ENCODE results near the gene SYNPR.

Gene SYNPR

DNA sequence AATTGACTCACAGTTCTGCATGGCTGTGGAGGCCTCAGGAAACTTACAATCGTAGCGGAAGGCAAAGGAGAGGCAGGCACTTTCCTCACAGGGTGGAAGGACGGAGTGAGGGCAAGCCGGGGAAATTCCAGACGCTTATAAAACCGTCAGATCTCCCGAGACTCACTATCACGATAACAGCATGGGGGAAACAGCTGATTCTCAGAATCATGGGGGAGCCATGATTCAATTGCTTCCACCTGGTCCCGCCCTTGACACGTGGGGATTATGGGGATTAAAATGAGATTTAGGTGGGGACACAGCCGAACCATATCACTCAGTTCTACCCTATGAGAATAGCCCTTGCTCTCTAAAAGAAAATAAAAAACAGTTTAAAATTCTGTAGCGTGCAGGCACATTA lies 13.4 kb upstream of the SYNPR start:
- no peak overlapping the region for H3K9ac ChIP-seq (ENCODE audit: low read length)
- H3K4me2 ChIP-seq (ENCODE audit: low read depth, low read length) = no peak overlapping the region
- H3K27me3 ChIP-seq (replicated peaks; ENCODE audit: insufficient read depth, low read length) = no peaks in the 10 kb centered on the region
- no peak overlapping the region for H3K4me3 ChIP-seq (ENCODE audit: low read length)
- H3K9me2 ChIP-seq (replicated peaks; ENCODE audit: insufficient read depth, low read length) = no peaks in the 10 kb centered on the region
- no peaks in the 10 kb centered on the region for H3K4me1 ChIP-seq (ENCODE audit: low read length)
- H3K79me2 ChIP-seq (ENCODE audit: low read length) = no peaks in the 10 kb centered on the region
- no peaks in the 10 kb centered on the region for H3F3A ChIP-seq (ENCODE audit: insufficient read depth, low read length)
- DNase-seq = no peak
- H3K27ac ChIP-seq (ENCODE audit: low read length) = no peak overlapping the region
- H2AFZ ChIP-seq (ENCODE audit: low read length) = no peak overlapping the region
- TF ChIP-seq EZH2phosphoT487 (IDR thresholded peaks at IDR 0.05; ENCODE audit: low read length) = no peak
- TF ChIP-seq EZH2 (optimal IDR thresholded peaks at IDR 0.05; ENCODE audit: low read depth, low read length) = no peak
- TF ChIP-seq, protein P1, sequence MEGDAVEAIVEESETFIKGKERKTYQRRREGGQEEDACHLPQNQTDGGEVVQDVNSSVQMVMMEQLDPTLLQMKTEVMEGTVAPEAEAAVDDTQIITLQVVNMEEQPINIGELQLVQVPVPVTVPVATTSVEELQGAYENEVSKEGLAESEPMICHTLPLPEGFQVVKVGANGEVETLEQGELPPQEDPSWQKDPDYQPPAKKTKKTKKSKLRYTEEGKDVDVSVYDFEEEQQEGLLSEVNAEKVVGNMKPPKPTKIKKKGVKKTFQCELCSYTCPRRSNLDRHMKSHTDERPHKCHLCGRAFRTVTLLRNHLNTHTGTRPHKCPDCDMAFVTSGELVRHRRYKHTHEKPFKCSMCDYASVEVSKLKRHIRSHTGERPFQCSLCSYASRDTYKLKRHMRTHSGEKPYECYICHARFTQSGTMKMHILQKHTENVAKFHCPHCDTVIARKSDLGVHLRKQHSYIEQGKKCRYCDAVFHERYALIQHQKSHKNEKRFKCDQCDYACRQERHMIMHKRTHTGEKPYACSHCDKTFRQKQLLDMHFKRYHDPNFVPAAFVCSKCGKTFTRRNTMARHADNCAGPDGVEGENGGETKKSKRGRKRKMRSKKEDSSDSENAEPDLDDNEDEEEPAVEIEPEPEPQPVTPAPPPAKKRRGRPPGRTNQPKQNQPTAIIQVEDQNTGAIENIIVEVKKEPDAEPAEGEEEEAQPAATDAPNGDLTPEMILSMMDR (IDR thresholded peaks at IDR 0.05; ENCODE audit: low read length) = no peak
- H4K20me1 ChIP-seq (ENCODE audit: insufficient read depth, low read length) = no peaks in the 10 kb centered on the region
- no peaks in the 10 kb centered on the region for H3K36me3 ChIP-seq (replicated peaks; ENCODE audit: insufficient read depth, low read length)
- H3K9me3 ChIP-seq (replicated peaks; ENCODE audit: insufficient read depth, low read length) = no peaks in the 10 kb centered on the region

- Histone ChIP-seq H2AFZ (ENCODE audit: low read length) (no peak overlapping the region), H3K27me3 (replicated peaks; ENCODE audit: insufficient read depth, low read length) (no peaks in the 10 kb centered on the region), H3K36me3 (replicated peaks; ENCODE audit: insufficient read depth, low read length) (no peaks in the 10 kb centered on the region), H3K4me1 (ENCODE audit: low read length) (no peaks in the 10 kb centered on the region), H3K4me2 (ENCODE audit: low read depth, low read length) (no peak overlapping the region), H3K9me3 (replicated peaks; ENCODE audit: insufficient read depth, low read length) (no peaks in the 10 kb centered on the region), H3K9me2 (replicated peaks; ENCODE audit: insufficient read depth, low read length) (no peaks in the 10 kb centered on the region), H3K4me3 (ENCODE audit: low read length) (no peak overlapping the region), H3F3A (ENCODE audit: insufficient read depth, low read length) (no peaks in the 10 kb centered on the region), H3K27ac (ENCODE audit: low read length) (no peak overlapping the region), H3K9ac (ENCODE audit: low read length) (no peak overlapping the region), H4K20me1 (ENCODE audit: insufficient read depth, low read length) (no peaks in the 10 kb centered on the region), H3K79me2 (ENCODE audit: low read length) (no peaks in the 10 kb centered on the region)
- no peak for DNase-seq
- TF ChIP-seq EZH2 (optimal IDR thresholded peaks at IDR 0.05; ENCODE audit: low read depth, low read length) (no peak), EZH2phosphoT487 (IDR thresholded peaks at IDR 0.05; ENCODE audit: low read length) (no peak)
- TF ChIP-seq, protein P1 (IDR thresholded peaks at IDR 0.05; ENCODE audit: low read length) = no peak
These were observed 3.7 kb upstream of the SYNPR start for GRCh38 chr3:63274359-63274758.

DNA sequence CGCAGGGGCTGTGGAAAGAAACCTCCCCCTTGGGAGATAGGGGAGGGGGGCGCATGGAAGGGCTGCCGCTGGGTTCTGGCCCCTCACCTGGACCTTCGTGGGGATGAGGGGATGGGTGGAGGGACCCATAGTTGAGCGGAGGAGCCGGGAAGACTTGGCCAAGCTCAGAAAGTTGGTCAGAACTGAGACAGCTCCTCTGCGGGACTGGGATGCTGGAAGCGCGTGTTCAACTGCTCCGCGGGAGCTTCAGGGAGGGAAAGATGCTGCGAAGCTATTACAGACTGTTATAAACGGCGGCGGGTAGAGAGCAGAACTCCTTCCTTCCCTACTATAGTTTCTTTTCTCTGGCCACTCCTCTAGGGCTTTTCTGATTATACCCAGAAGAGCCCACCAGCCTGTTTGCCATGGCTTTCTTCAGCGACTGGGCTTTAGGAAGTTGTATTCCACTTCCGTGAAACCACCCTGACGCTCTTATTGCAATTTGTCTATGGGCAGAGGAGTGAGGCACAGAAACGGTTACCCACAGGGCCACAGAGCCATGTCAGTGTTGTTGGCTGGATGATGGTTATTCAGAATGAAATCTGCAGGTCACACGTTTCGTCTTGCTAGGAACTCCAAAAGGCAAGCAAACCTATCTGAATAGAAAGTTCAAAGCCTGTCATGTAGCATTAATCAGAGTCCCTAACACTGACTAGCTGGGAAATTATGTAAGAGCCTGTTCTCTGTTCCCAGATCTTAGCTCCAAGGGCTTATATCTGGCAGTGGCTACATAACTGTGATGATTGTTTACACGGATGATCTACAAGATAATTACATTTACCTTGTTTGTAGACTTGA lies 1.1 kb downstream of the SYNPR start:
- Histone ChIP-seq H3K9me2 (replicated peaks; ENCODE audit: insufficient read depth, low read length) (no peaks in the 10 kb centered on the region), H4K20me1 (ENCODE audit: insufficient read depth, low read length) (no peaks in the 10 kb centered on the region), H3F3A (ENCODE audit: insufficient read depth, low read length) (no peaks in the 10 kb centered on the region), H3K4me1 (ENCODE audit: low read length) (no peaks in the 10 kb centered on the region), H3K27me3 (replicated peaks; ENCODE audit: insufficient read depth, low read length) (no peaks in the 10 kb centered on the region), H3K4me2 (ENCODE audit: low read depth, low read length) (no peak overlapping the region), H3K79me2 (ENCODE audit: low read length) (no peaks in the 10 kb centered on the region), H2AFZ (ENCODE audit: low read length) (no peak overlapping the region), H3K27ac (ENCODE audit: low read length) (no peak overlapping the region), H3K4me3 (ENCODE audit: low read length) (no peak overlapping the region), H3K36me3 (replicated peaks; ENCODE audit: insufficient read depth, low read length) (no peaks in the 10 kb centered on the region), H3K9ac (ENCODE audit: low read length) (no peak overlapping the region), H3K9me3 (replicated peaks; ENCODE audit: insufficient read depth, low read length) (no peaks in the 10 kb centered on the region)
- no peak for TF ChIP-seq EZH2 (optimal IDR thresholded peaks at IDR 0.05; ENCODE audit: low read depth, low read length)
- no peak for TF ChIP-seq EZH2phosphoT487 (IDR thresholded peaks at IDR 0.05; ENCODE audit: low read length)
- TF ChIP-seq, protein P1 (IDR thresholded peaks at IDR 0.05; ENCODE audit: low read length) = no peak
- no peak for DNase-seq

All from MM.1S (cell line).